Keratinocyte (primary cell): ENCODE measurements around the gene SARS1. TPM values are rescaled to one million over a fixed set of nuclear protein-coding genes. Genes with fewer than 3 reads are reported as not detected.
A peak's percentile ranks its signal among the peaks of the same experiment; 100 is the strongest.

ENCODE experiments used
- DNase-seq: peaks from one replicate; pipeline ENCODE4 v3.0.0-alpha.2; 2011; ENCODE audit warnings: low read depth, missing footprints, low spot score
- FAIRE-seq: peaks from 2 replicates; lab custom pipeline; 2011; peaks lifted over from hg19 to GRCh38; lab: Jason Lieb, UNC
- H2AFZ ChIP-seq: 2 replicates; pipeline ENCODE4 v1.6.0; 2012; ENCODE audit warnings: low read length, control low read depth, inconsistent platforms; ENCODE audit not compliant: control insufficient read depth
- H3K27ac ChIP-seq: 2 replicates; pipeline ENCODE4 v1.5.1; 2011; ENCODE audit warnings: low read length; ENCODE audit not compliant: control insufficient read depth, insufficient read depth
- H3K27me3 ChIP-seq: 3 replicates; pipeline ENCODE4 v1.6.0; 2011; ENCODE audit warnings: low read length; ENCODE audit not compliant: control insufficient read depth, insufficient read depth; ENCODE audit errors: extremely low read depth
- H3K36me3 ChIP-seq, 2 experiments: 2 replicates in 1 of 2; 3 replicates in 1 of 2; pipeline ENCODE4 v1.5.1; 2011; ENCODE audit warnings: low read length in 2 of 2, mild to moderate bottlenecking in 1 of 2; ENCODE audit not compliant: control insufficient read depth in 2 of 2, insufficient read depth in 2 of 2; ENCODE audit errors: extremely low read depth in 1 of 2
- H3K4me1 ChIP-seq: 3 replicates; pipeline ENCODE4 v1.5.1; 2011; ENCODE audit warnings: low read length; ENCODE audit not compliant: control insufficient read depth, insufficient read depth; ENCODE audit errors: extremely low read depth
- H3K4me2 ChIP-seq: 3 replicates; pipeline ENCODE4 v1.6.0; 2011; ENCODE audit warnings: low read depth, low read length; ENCODE audit not compliant: control insufficient read depth, insufficient read depth; ENCODE audit errors: extremely low read depth
- H3K4me3 ChIP-seq, 3 experiments: fragments of 200-600 bp in 1 of 3; sonication (generic) in 1 of 3; 2 replicates in 2 of 3; 3 replicates in 1 of 3; pipeline ENCODE4 v1.5.1; 2011 to 2016; ENCODE audit warnings: low read length in 3 of 3, mild to moderate bottlenecking in 3 of 3, control low read depth in 2 of 3, inconsistent platforms in 1 of 3, low read depth in 1 of 3, mixed read lengths in 1 of 3, mixed run types in 1 of 3, moderate library complexity in 1 of 3; ENCODE audit not compliant: control insufficient read depth in 2 of 3, insufficient read depth in 2 of 3; ENCODE audit errors: extremely low read depth in 1 of 3
- H3K79me2 ChIP-seq: 2 replicates; pipeline ENCODE4 v1.6.0; 2012; ENCODE audit warnings: low read length; ENCODE audit not compliant: control insufficient read depth, insufficient read depth
- H3K9ac ChIP-seq: 3 replicates; pipeline ENCODE4 v1.6.0; 2011; ENCODE audit warnings: low read length; ENCODE audit not compliant: control insufficient read depth, insufficient read depth; ENCODE audit errors: extremely low read depth
- H3K9me1 ChIP-seq: 3 replicates; pipeline ENCODE4 v1.6.0; 2011; ENCODE audit warnings: low read length; ENCODE audit not compliant: control insufficient read depth, insufficient read depth; ENCODE audit errors: extremely low read depth
- H3K9me3 ChIP-seq: 2 replicates; pipeline ENCODE4 v1.5.1; 2012; ENCODE audit warnings: low read depth, low read length; ENCODE audit not compliant: control insufficient read depth
- H4K20me1 ChIP-seq: 3 replicates; pipeline ENCODE4 v1.6.0; 2011; ENCODE audit warnings: low read length; ENCODE audit not compliant: control insufficient read depth, insufficient read depth; ENCODE audit errors: extremely low read depth
- EZH2 ChIP-seq: IDR thresholded peaks from one replicate; pipeline ENCODE4 v1.6.1; 2012; ENCODE audit warnings: inconsistent platforms, mild to moderate bottlenecking, low read length, moderate library complexity
- dilution Hi-C: fragments of 300-500 bp; cut with MboI; formaldehyde crosslinking; loops from one replicate; pipeline ENCODE4 v1.7.0; 2020; ENCODE audit warnings: low sequenced_read_pairs; ENCODE audit not compliant: extremely low pct_ligation_motif_present
- polyA minus RNA-seq, 3 experiments: library from RNA; depleted of rRNA, polyadenylated mRNA; stranded (reverse); fragments of >200 nt; gene quantifications; 1 replicate in 1 of 3; 2 replicates in 1 of 3; 3 replicates in 1 of 3; pipeline ENCODE4 v1.2.3, GENCODE V29; 2011
- polyA plus RNA-seq, 5 experiments: library from polyadenylated mRNA; depleted of rRNA in 3 of 5; stranded (reverse) in 3 of 5; stranded (forward) in 1 of 5; unstranded in 1 of 5; fragments of >200 nt; gene quantifications; 1 replicate in 1 of 5; 2 replicates in 3 of 5; 3 replicates in 1 of 5; pipeline versions ENCODE4 v1.2.1 to v1.2.3, GENCODE V29; 2011 to 2012; ENCODE audit warnings: missing spikeins in 2 of 5, low read depth in 1 of 5, low replicate concordance in 1 of 5
- TF ChIP-seq, protein P1 (sequence below), 3 experiments: IDR thresholded peaks in 1 of 3; conservative IDR thresholded peaks in 1 of 3; optimal IDR thresholded peaks in 1 of 3; 2 replicates in 2 of 3; 3 replicates in 1 of 3; pipeline versions ENCODE3 to v1.5.1; 2011; ENCODE audit warnings: low read length in 3 of 3, mild to moderate bottlenecking in 3 of 3, moderate library complexity in 2 of 3, control low read depth in 1 of 3, inconsistent platforms in 1 of 3; ENCODE audit not compliant: insufficient read depth in 2 of 3; ENCODE audit errors: extremely low read depth in 1 of 3

Gene SARS1, protein sequence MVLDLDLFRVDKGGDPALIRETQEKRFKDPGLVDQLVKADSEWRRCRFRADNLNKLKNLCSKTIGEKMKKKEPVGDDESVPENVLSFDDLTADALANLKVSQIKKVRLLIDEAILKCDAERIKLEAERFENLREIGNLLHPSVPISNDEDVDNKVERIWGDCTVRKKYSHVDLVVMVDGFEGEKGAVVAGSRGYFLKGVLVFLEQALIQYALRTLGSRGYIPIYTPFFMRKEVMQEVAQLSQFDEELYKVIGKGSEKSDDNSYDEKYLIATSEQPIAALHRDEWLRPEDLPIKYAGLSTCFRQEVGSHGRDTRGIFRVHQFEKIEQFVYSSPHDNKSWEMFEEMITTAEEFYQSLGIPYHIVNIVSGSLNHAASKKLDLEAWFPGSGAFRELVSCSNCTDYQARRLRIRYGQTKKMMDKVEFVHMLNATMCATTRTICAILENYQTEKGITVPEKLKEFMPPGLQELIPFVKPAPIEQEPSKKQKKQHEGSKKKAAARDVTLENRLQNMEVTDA
- 198 to 233 TPM (median 203 TPM) in 3 replicates for polyA plus RNA-seq
- polyA plus RNA-seq (2011; ENCODE audit: low read depth) = 559 TPM
- polyA plus RNA-seq (2011; cell fraction: cytosol; rRNA removed) = 196 and 203 TPM in 2 replicates
- 259 and 264 TPM in 2 replicates for polyA plus RNA-seq (2011; cell fraction: nucleus; rRNA removed)
- polyA plus RNA-seq (2012; ENCODE audit: low replicate concordance) = 217 and 364 TPM in 2 replicates
- 128 to 153 TPM (median 149 TPM) in 3 replicates for polyA minus RNA-seq
- polyA minus RNA-seq (2011; cell fraction: cytosol; rRNA and poly(A)+ RNA removed) = 81.1 TPM
- polyA minus RNA-seq (2011; cell fraction: nucleus; rRNA and poly(A)+ RNA removed) = 63.2 and 101 TPM in 2 replicates

DNA sequence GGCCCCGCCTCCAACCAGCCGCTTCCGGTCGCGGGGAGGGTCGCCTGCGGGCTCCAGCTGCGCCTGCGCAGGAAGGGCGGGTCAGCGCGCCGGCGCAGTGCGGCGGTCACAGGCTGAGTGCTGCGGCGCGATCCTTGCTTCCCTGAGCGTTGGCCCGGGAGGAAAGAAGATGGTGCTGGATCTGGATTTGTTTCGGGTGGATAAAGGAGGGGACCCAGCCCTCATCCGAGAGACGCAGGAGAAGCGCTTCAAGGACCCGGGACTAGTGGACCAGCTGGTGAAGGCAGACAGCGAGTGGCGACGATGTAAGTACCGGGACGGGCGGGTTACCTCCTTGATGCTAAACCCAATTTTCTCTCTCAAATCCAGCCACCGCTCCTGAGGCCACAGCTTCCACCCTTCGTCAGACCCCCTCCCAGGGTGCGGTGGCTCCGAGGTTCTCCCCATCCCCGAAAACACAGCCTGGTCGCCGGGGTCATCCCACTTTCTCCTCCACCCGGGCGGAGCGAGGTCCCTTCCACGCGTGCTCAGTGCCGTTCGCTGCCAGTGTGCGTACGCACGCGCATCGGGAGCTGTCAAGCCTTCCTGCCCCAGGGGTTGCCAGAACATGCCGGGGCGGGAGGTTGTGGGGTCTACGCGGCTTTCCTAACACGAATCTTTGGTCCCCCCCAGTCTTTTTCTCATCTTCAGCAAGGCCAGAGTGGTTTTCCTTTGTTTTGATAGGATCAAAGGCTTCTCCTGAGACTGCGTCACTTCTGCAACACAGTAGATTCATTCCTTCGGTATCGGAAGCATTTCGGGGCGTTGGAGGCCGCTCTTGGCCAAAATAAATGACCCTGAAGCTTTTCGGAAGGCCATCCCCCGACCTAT, at the start of gene SARS1:
Gene SARS1 (plus strand): TSS at position 95 of the 870 bp plus-strand sequence. CDS start 75 bp downstream, at position 170.
- no peak for FAIRE-seq
- Histone ChIP-seq H3K79me2 (peaks cover 50% of the 10 kb centered on the region), H3K27ac (peak within 1 kb of the TSS; percentile 94), H3K4me3 (peak within 1 kb of the TSS; percentile 80 to 90 (median 89)), H3K27me3 (no peaks in the 10 kb centered on the region), H3K9me3 (no peaks in the 10 kb centered on the region), H3K9ac (peak within 1 kb of the TSS; percentile 96), H3K4me2 (peak within 1 kb of the TSS; percentile 78), H3K4me1 (peaks cover 38% of the 10 kb centered on the region), H4K20me1 (no peaks in the 10 kb centered on the region), H3K9me1 (no peaks in the 10 kb centered on the region), H3K36me3 (peaks cover 2 to 13% of the 10 kb centered on the region in 2 experiments), H2AFZ (peak within 1 kb of the TSS; percentile 92)
- dilution Hi-C loops = no loop called here
- TF ChIP-seq, protein P1, sequence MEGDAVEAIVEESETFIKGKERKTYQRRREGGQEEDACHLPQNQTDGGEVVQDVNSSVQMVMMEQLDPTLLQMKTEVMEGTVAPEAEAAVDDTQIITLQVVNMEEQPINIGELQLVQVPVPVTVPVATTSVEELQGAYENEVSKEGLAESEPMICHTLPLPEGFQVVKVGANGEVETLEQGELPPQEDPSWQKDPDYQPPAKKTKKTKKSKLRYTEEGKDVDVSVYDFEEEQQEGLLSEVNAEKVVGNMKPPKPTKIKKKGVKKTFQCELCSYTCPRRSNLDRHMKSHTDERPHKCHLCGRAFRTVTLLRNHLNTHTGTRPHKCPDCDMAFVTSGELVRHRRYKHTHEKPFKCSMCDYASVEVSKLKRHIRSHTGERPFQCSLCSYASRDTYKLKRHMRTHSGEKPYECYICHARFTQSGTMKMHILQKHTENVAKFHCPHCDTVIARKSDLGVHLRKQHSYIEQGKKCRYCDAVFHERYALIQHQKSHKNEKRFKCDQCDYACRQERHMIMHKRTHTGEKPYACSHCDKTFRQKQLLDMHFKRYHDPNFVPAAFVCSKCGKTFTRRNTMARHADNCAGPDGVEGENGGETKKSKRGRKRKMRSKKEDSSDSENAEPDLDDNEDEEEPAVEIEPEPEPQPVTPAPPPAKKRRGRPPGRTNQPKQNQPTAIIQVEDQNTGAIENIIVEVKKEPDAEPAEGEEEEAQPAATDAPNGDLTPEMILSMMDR (optimal IDR thresholded peaks at IDR 0.05 in 1 of 3, IDR thresholded peaks at IDR 0.05 in 1 of 3, conservative IDR thresholded peaks at IDR 0.05 in 1 of 3; ENCODE audit: extremely low read depth in 1 of 3, insufficient read depth in 2 of 3, low read length in 3 of 3) = no peak
- peak; percentile 44 for DNase-seq

DNA sequence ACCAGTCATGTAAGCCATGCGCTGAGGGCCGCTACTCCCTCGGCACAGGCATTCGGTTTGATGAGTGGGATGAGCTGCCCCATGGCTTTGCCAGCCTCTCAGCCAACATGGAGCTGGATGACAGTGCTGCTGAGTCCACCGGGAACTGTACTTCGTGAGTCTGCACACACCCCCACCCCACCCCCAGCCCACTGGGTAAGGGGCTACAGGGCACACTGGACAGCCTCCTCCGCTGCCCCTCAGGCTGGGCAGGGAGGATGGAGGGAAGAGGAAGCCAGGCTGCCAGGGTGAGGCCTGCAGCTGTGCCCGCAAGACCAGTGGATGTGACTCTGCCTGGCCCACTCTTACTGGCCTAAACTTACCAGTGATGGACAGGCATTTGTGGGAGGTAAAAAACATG, 49.2 kb upstream of the SARS1 start:
- DNase-seq (no peak), FAIRE-seq (no peak)
- Histone ChIP-seq H3K9me1 (no peaks in the 10 kb centered on the region), H3K27ac (no peak overlapping the region), H2AFZ (no peak overlapping the region), H4K20me1 (no peaks in the 10 kb centered on the region), H3K9ac (no peak overlapping the region), H3K4me2 (no peak overlapping the region), H3K36me3 (no peaks in the 10 kb centered on the region), H3K27me3 (no peaks in the 10 kb centered on the region), H3K9me3 (no peaks in the 10 kb centered on the region), H3K79me2 (no peaks in the 10 kb centered on the region), H3K4me1 (peaks cover 16% of the 10 kb centered on the region), H3K4me3 (no peak overlapping the region)
- dilution Hi-C loops = no loop called here
- TF ChIP-seq EZH2 = no peak
- TF ChIP-seq, protein P1 (optimal IDR thresholded peaks at IDR 0.05 in 1 of 3, IDR thresholded peaks at IDR 0.05 in 1 of 3, conservative IDR thresholded peaks at IDR 0.05 in 1 of 3; ENCODE audit: extremely low read depth in 1 of 3, insufficient read depth in 2 of 3, low read length in 3 of 3) = no peak
